Measurements from ENCODE around the gene SLCO3A1.

DNA sequence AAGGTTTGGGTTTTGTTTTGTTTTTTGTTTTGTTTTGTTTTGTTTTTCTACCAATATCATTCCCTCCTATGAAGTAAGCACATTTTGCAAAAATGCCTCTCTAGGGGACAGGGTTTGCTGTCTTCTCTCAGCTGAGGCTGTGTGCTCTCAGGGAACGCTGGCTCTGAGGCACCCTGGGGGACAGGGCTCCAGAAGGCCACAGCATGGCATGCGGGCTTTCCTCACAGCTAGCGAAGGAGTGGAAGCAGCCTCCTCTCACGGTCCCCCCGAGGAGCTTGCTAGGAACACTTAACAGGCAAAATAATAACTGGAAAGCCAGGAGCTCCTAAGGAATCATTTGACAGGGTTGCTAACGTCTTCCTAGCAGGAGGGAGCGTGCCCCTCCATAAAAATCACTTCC, 312.5 kb downstream of the SLCO3A1 start:
- TF ChIP-seq POLR2AphosphoS5 (IDR thresholded peaks at IDR 0.05): no peak
- no peak for TF ChIP-seq POLR2A (IDR thresholded peaks at IDR 0.05)
